ENCODE measurements around the gene HHAT.

HHAT gene

GRCh38 chr1:210328746-210329503 lies at the start of gene HHAT:
TSS of gene HHAT (plus strand) at chr1:210328902. CDS start at chr1:210348976, 20,074 bp downstream.
- ChIA-PET POLR2A (no interaction called here), CTCF (interaction anchor here (1.2 kb wide), 1 partner anchor 37 kb away, joined by 3 read pairs; no protein-coding TSS in a partner anchor)
- TF ChIP-seq CTCF (IDR thresholded peaks at IDR 0.05; ENCODE audit: control extremely low read depth, extremely low read depth, low read depth, missing control alignments), result no peak
- peak; percentile 79 for DNase-seq (ENCODE audit: extremely low spot score)

GRCh38 chr1:210280221-210280620 lies 48.5 kb upstream of the HHAT start:
- POLR2A ChIA-PET, result no interaction called here
- DNase-seq (ENCODE audit: extremely low spot score), result no peak
- TF ChIP-seq CTCF (IDR thresholded peaks at IDR 0.05; ENCODE audit: control extremely low read depth, extremely low read depth, low read depth, missing control alignments), result no peak
- CTCF ChIA-PET, result interaction anchor here (1.8 kb wide), 1 partner anchor 14 kb away, joined by 4 read pairs; no protein-coding TSS in a partner anchor

GRCh38 chr1:210288116-210288515 lies 40.6 kb upstream of the HHAT start:
- no peak for DNase-seq (ENCODE audit: extremely low spot score)
- CTCF ChIA-PET, result no interaction called here
- no peak for TF ChIP-seq CTCF (IDR thresholded peaks at IDR 0.05; ENCODE audit: control extremely low read depth, extremely low read depth, low read depth, missing control alignments)
- POLR2A ChIA-PET, result no interaction called here

GRCh38 chr1:210289248-210289647 lies 39.5 kb upstream of the HHAT start:
- no peak for TF ChIP-seq CTCF (IDR thresholded peaks at IDR 0.05; ENCODE audit: control extremely low read depth, extremely low read depth, low read depth, missing control alignments)
- ChIA-PET POLR2A (no interaction called here), CTCF (interaction anchor here (1.6 kb wide), 1 partner anchor 22 kb away, joined by 4 read pairs; no protein-coding TSS in a partner anchor)
- DNase-seq (ENCODE audit: extremely low spot score), result no peak

GRCh38 chr1:210291081-210291764 lies 37.5 kb upstream of the HHAT start:
- ChIA-PET POLR2A (no interaction called here), CTCF (interaction anchor here (1.1 to 2.3 kb wide), 3 partner anchors 12 to 88 kb away, joined by 3 to 6 read pairs (median 3); no protein-coding TSS in a partner anchor)
- no peak for TF ChIP-seq CTCF (IDR thresholded peaks at IDR 0.05; ENCODE audit: control extremely low read depth, extremely low read depth, low read depth, missing control alignments)
- no peak for DNase-seq (ENCODE audit: extremely low spot score)

GRCh38 chr1:210291786-210292230 lies 36.9 kb upstream of the HHAT start:
- CTCF ChIA-PET, result interaction anchor here (1.1 to 2.3 kb wide), 2 partner anchors 20 to 88 kb away, joined by 3 to 6 read pairs; no protein-coding TSS in a partner anchor
- DNase-seq (ENCODE audit: extremely low spot score), result no peak
- POLR2A ChIA-PET, result no interaction called here
- TF ChIP-seq CTCF (IDR thresholded peaks at IDR 0.05; ENCODE audit: control extremely low read depth, extremely low read depth, low read depth, missing control alignments), result no peak

Data from GM10248 (cell line).